H1 (cell line): ENCODE measurements around the gene PDE9A. TPM values are rescaled to one million over a fixed set of nuclear protein-coding genes. Genes with fewer than 3 reads are reported as not detected.

Experiments used
- CTCF ChIA-PET: fragments of 300-600 bp; sonication (Branson Sonifier 250); formaldehyde crosslinking; loops from one replicate; lab custom pipeline; 2021; ENCODE audit not compliant: partially characterized antibody; lab: Charles Lee
- POLR2A ChIA-PET: fragments of 300-600 bp; sonication (Branson Sonifier 250); formaldehyde crosslinking; loops from one replicate; lab custom pipeline; 2021; ENCODE audit warnings: inconsistent platforms; ENCODE audit not compliant: partially characterized antibody; lab: Charles Lee
- DNase-seq, 2 experiments: peaks; one replicate each; pipeline versions ENCODE4 v3.0.0 to v3.0.0-alpha.2; 2010 to 2022; ENCODE audit warnings: low spot score in 2 of 2, low read depth in 1 of 2, mixed read lengths in 1 of 2
- FAIRE-seq: peaks from 2 replicates; lab custom pipeline; 2011; peaks lifted over from hg19 to GRCh38; lab: Jason Lieb, UNC
- H2AFZ ChIP-seq: 2 replicates; pipeline ENCODE4 v1.8.1; 2012; ENCODE audit warnings: low read length, inconsistent platforms
- H2AK5ac ChIP-seq: 2 replicates; pipeline ENCODE4 v1.6.1; 2013; ENCODE audit warnings: low read depth, low read length
- H2BK120ac ChIP-seq: replicated peaks from 2 replicates; pipeline ENCODE3; 2013; ENCODE audit warnings: low read depth, low read length, inconsistent platforms
- H2BK12ac ChIP-seq: 2 replicates; pipeline ENCODE4 v1.6.1; 2013; ENCODE audit warnings: low read depth, low read length
- H2BK15ac ChIP-seq: 2 replicates; pipeline ENCODE4 v1.6.1; 2013; ENCODE audit warnings: low read length
- H2BK20ac ChIP-seq: 2 replicates; pipeline ENCODE4 v1.6.1; 2013; ENCODE audit warnings: low read length
- H2BK5ac ChIP-seq: 2 replicates; pipeline ENCODE4 v1.6.1; 2013; ENCODE audit warnings: low read depth, low read length
- H3K14ac ChIP-seq: 2 replicates; pipeline ENCODE4 v1.6.1; 2013; ENCODE audit warnings: inconsistent platforms; ENCODE audit not compliant: insufficient read length
- H3K18ac ChIP-seq: 2 replicates; pipeline ENCODE4 v1.6.1; 2013; ENCODE audit warnings: low read length; ENCODE audit errors: extremely low read depth
- H3K23ac ChIP-seq: 2 replicates; pipeline ENCODE4 v1.6.1; 2013; ENCODE audit warnings: inconsistent platforms; ENCODE audit not compliant: insufficient read length
- H3K23me2 ChIP-seq: 2 replicates; pipeline ENCODE4 v1.6.1; 2013; ENCODE audit warnings: low read depth, low read length
- H3K27ac ChIP-seq: 2 replicates; pipeline ENCODE4 v1.6.1; 2011; ENCODE audit warnings: low read depth, low read length, inconsistent platforms
- H3K27me3 ChIP-seq, 4 experiments: replicated peaks in 1 of 4; 1 replicate in 1 of 4; 2 replicates in 3 of 4; pipeline versions ENCODE4 v1.6.1 to v1.8.1; 2011 to 2013; ENCODE audit warnings: low read length in 3 of 4, mild to moderate bottlenecking in 3 of 4, inconsistent platforms in 2 of 4, mixed read lengths in 2 of 4, moderate library complexity in 1 of 4; ENCODE audit not compliant: control insufficient read depth in 3 of 4, insufficient read depth in 3 of 4; ENCODE audit errors: extremely low read depth in 1 of 4
- H3K36me3 ChIP-seq, 4 experiments: 2 replicates each; pipeline versions ENCODE4 v1.6.1 to v1.8.1; 2011 to 2013; ENCODE audit warnings: mild to moderate bottlenecking in 4 of 4, low read length in 3 of 4, moderate library complexity in 2 of 4, control low read depth in 1 of 4, inconsistent platforms in 1 of 4; ENCODE audit not compliant: insufficient read depth in 4 of 4, control insufficient read depth in 2 of 4
- H3K4ac ChIP-seq: replicated peaks from 2 replicates; pipeline ENCODE3; 2013; ENCODE audit warnings: low read length, low read depth, mixed read lengths, inconsistent platforms; ENCODE audit not compliant: insufficient read length
- H3K4me1 ChIP-seq, 4 experiments: replicated peaks in 1 of 4; 1 replicate in 1 of 4; 2 replicates in 3 of 4; pipeline versions ENCODE4 v1.6.1 to v1.8.1; 2011 to 2013; ENCODE audit warnings: low read length in 3 of 4, inconsistent platforms in 2 of 4, mixed read lengths in 1 of 4; ENCODE audit not compliant: insufficient read depth in 4 of 4, control insufficient read depth in 3 of 4
- H3K4me2 ChIP-seq, 2 experiments: 2 replicates each; pipeline versions ENCODE4 v1.6.1 to v1.8.1; 2011 to 2013; ENCODE audit warnings: low read depth in 2 of 2, low read length in 2 of 2, control low read depth in 1 of 2, inconsistent platforms in 1 of 2, mild to moderate bottlenecking in 1 of 2; ENCODE audit not compliant: insufficient read depth in 1 of 2
- H3K4me3 ChIP-seq, 4 experiments: fragments of 200-600, 300-600 bp in 1 of 4; sonication (generic), shearing (Covaris generic), sonication (Bioruptor Twin) in 1 of 4; 2 replicates each; pipeline versions ENCODE4 v1.5.1 to v1.8.1; 2011 to 2016; ENCODE audit warnings: low read length in 4 of 4, low read depth in 3 of 4, control low read depth in 2 of 4, inconsistent platforms in 2 of 4, mild to moderate bottlenecking in 2 of 4, mixed read lengths in 1 of 4, moderate library complexity in 1 of 4; ENCODE audit not compliant: insufficient read depth in 2 of 4; ENCODE audit errors: extremely low read depth in 1 of 4
- H3K56ac ChIP-seq: replicated peaks from 2 replicates; pipeline ENCODE3; 2013; ENCODE audit warnings: low read depth, mild to moderate bottlenecking, mixed read lengths, low read length, inconsistent platforms; ENCODE audit not compliant: insufficient read length
- H3K79me1 ChIP-seq: 2 replicates; pipeline ENCODE4 v1.6.1; 2013; ENCODE audit warnings: low read depth, low read length, control low read depth
- H3K79me2 ChIP-seq, 2 experiments: 2 replicates each; pipeline versions ENCODE4 v1.6.1 to v1.8.1; 2012 to 2013; ENCODE audit warnings: low read length in 2 of 2, mild to moderate bottlenecking in 2 of 2, inconsistent platforms in 1 of 2; ENCODE audit not compliant: insufficient read depth in 2 of 2, control insufficient read depth in 1 of 2
- H3K9ac ChIP-seq, 4 experiments: replicated peaks in 1 of 4; 1 replicate in 1 of 4; 2 replicates in 3 of 4; pipeline versions ENCODE4 v1.6.1 to v1.8.1; 2011 to 2013; ENCODE audit warnings: low read depth in 3 of 4, low read length in 3 of 4, control low read depth in 2 of 4, mild to moderate bottlenecking in 2 of 4, moderate library complexity in 2 of 4, inconsistent platforms in 1 of 4; ENCODE audit errors: extremely low read depth in 1 of 4
- H3K9me3 ChIP-seq, 2 experiments: 2 replicates each; pipeline versions ENCODE4 v1.6.1 to v1.8.1; 2012 to 2013; ENCODE audit warnings: mild to moderate bottlenecking in 2 of 2, moderate library complexity in 2 of 2, control low read depth in 1 of 2, inconsistent platforms in 1 of 2, low read depth in 1 of 2, low read length in 1 of 2, mixed read lengths in 1 of 2; ENCODE audit not compliant: insufficient read depth in 2 of 2
- H4K20me1 ChIP-seq, 2 experiments: replicated peaks in 1 of 2; 2 replicates each; pipeline versions ENCODE3 to v1.8.1; 2011 to 2013; ENCODE audit warnings: inconsistent platforms in 2 of 2, low read length in 2 of 2, mild to moderate bottlenecking in 1 of 2; ENCODE audit not compliant: insufficient read depth in 2 of 2, control insufficient read depth in 1 of 2
- H4K5ac ChIP-seq: 2 replicates; pipeline ENCODE4 v1.6.1; 2013; ENCODE audit warnings: low read length, low read depth, mixed read lengths, inconsistent platforms; ENCODE audit not compliant: insufficient read length
- H4K8ac ChIP-seq: 2 replicates; pipeline ENCODE4 v1.8.0; 2013; ENCODE audit warnings: mild to moderate bottlenecking, moderate library complexity, low read length, inconsistent platforms; ENCODE audit not compliant: insufficient read depth; ENCODE audit errors: extremely low read depth
- H4K91ac ChIP-seq: replicated peaks from 2 replicates; pipeline ENCODE3; 2013; ENCODE audit warnings: low read length, mixed read lengths, inconsistent platforms; ENCODE audit not compliant: insufficient read length
- ASH2L ChIP-seq: fragments of 200-600, 300-600 bp; sonication (generic); IDR thresholded peaks from one replicate; pipeline ENCODE4 v1.7.1; 2017; ENCODE audit warnings: low read length
- BCL11A ChIP-seq, 2 experiments: IDR thresholded peaks; one replicate each; pipeline ENCODE4 v1.6.1; 2011; ENCODE audit warnings: low read depth in 2 of 2, low read length in 2 of 2, mild to moderate bottlenecking in 2 of 2
- FOSL1 ChIP-seq: IDR thresholded peaks from 2 replicates; pipeline ENCODE4 v1.6.1; 2011; ENCODE audit warnings: mild to moderate bottlenecking, low read depth, low read length, moderate library complexity; ENCODE audit not compliant: insufficient read depth
- WGBS, 2 experiments: shearing (Covaris generic) in 1 of 2; methylation state at CpG; one replicate each; pipeline versions ENCODE4 v1.1.6 to v1.1.7; 2013 to 2015; ENCODE audit warnings: low lambda C conversion rate in 2 of 2, mixed read lengths in 2 of 2, inconsistent platforms in 1 of 2, low coverage in 1 of 2, missing lambda C conversion rate in 1 of 2; ENCODE audit not compliant: insufficient replicate concordance in 2 of 2, insufficient coverage in 1 of 2, insufficient read length in 1 of 2; ENCODE audit errors: extremely low coverage in 1 of 2, missing lambda C conversion rate in 1 of 2; 5-methylcytosine and 5-hydroxymethylcytosine counted together
- polyA plus RNA-seq, 7 experiments: library from polyadenylated mRNA; depleted of rRNA in 3 of 7; stranded (reverse) in 5 of 7; unstranded in 2 of 7; fragments of >200 nt in 5 of 7; fragments of 200-250 nt in 2 of 7; gene quantifications; 1 replicate in 5 of 7; 2 replicates in 1 of 7; 4 replicates in 1 of 7; pipeline versions ENCODE4 v1.2.1 to v1.2.3, GENCODE V29; 2011 to 2013; ENCODE audit warnings: missing spikeins in 2 of 7, mixed read lengths in 2 of 7
- total RNA-seq: library from RNA; stranded (reverse); fragmentation: NEBNext Ultra II Directional; extraction: Animal tissue kit (Norgen Biotek cat#: 25700); gene quantifications from 2 replicates; pipeline ENCODE4 v1.2.1, GENCODE V29; 2021

PDE9A gene
- total and polyA plus RNA-seq, 2 of the 8 experiments (the other 6 are each of a cell fraction or from before 2014, with no cell fraction given), result 39.2 to 45.9 TPM

DNA sequence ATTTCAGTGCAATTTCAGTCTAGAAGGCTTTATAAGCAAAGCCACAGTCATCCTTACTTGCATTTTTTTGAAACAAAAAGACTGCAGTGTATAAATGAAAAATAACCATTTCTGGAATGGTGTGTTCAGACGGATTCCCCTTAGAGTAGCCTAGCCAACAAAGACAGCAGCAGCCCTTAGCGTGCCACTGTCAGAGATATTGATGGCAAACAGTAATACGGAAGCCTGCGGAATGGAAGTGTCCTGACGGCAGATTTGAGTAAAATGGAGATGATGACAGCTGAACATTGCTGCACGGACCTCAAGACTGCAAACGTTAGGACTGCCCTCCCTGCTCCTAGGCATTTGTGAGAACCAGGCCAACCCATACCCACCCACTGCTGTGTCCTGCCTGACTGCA lies 54.7 kb downstream of the PDE9A start:
- Histone ChIP-seq H2BK120ac (no peak overlapping the region), H4K20me1 (no peaks in the 10 kb centered on the region), H3K36me3 (peaks cover 0 to 3% (median 0%) of the 10 kb centered on the region in 4 experiments; a peak in 1 of 8 replicates), H4K5ac (no peak overlapping the region), H3K9me3 (no peaks in the 10 kb centered on the region), H3K79me1 (no peaks in the 10 kb centered on the region), H3K18ac (no peak overlapping the region), H2BK15ac (no peak overlapping the region), H3K27ac (no peak overlapping the region), H2AFZ (no peak overlapping the region), H2BK20ac (0 out of 2 replicates have a peak overlapping the region, but pooled peaks have one; percentile 67), H4K91ac (no peak overlapping the region), H2BK12ac (no peak overlapping the region), H3K14ac (no peak overlapping the region), H3K23ac (no peak overlapping the region), H3K4ac (no peak overlapping the region), H3K56ac (no peak overlapping the region), H4K8ac (no peak overlapping the region), H3K4me1 (peaks cover 0 to 20% (median 14%) of the 10 kb centered on the region in 4 experiments; a peak in 6 of 7 replicates), H3K9ac (no peak overlapping the region), H3K4me3 (no peak overlapping the region), H3K4me2 (peak overlapping the region in 1 of 2 experiments; percentile 49; a peak in 2 of 4 replicates), H3K27me3 (no peaks in the 10 kb centered on the region), H3K79me2 (no peaks in the 10 kb centered on the region), H3K23me2 (no peaks in the 10 kb centered on the region), H2AK5ac (no peak overlapping the region; the same call in 1 of the 2 replicates), H2BK5ac (no peak overlapping the region)
- ChIA-PET CTCF (interaction anchor here (0.9 to 1.0 kb wide), 2 partner anchors 108 to 114 kb away, joined by 4 to 5 read pairs; no protein-coding TSS in a partner anchor), POLR2A (interaction anchor here (1.0 kb wide), 1 partner anchor 12 kb away, joined by 3 read pairs; no protein-coding TSS in a partner anchor)
- TF ChIP-seq ASH2L, result no peak
- no peak for TF ChIP-seq BCL11A (IDR thresholded peaks at IDR 0.05; ENCODE audit: low read depth in 2 of 2, low read length in 2 of 2)
- no peak for TF ChIP-seq FOSL1
- FAIRE-seq, result no peak
- DNase-seq, result no peak
- 73% methylated on average over 7 of the region's 7 CpGs; no CpG with 5 or more reads in 1 of the 2 experiments for WGBS, 2 experiments
